Psoas muscle (tissue), 8 donors: ENCODE data around the gene LCLAT1. TPM values are rescaled to one million over a fixed set of nuclear protein-coding genes. Genes with fewer than 3 reads are reported as not detected.

Experiments
- ATAC-seq, 4 donors: fragments of 200-7000 bp; cut with Tn5 transposase; one replicate each; pipeline ENCODE4 v1.9.1; 2020; ENCODE audit warnings: moderate library complexity in 3 of 4, mild to moderate bottlenecking in 2 of 4
- DNase-seq, 2 donors: peaks; one replicate each; pipeline ENCODE4 v3.0.0-alpha.2; 2020
- H3K27ac ChIP-seq: fragments of 200-600 bp; one replicate; pipeline ENCODE4 v1.8.0; 2022
- H3K27me3 ChIP-seq, 3 donors: fragments of 200-600 bp in 1 of 3; one replicate each; pipeline versions ENCODE4 v1.6.1 to v1.8.0; 2013 to 2022; ENCODE audit warnings: low read length in 2 of 3, mild to moderate bottlenecking in 2 of 3, moderate library complexity in 1 of 3; ENCODE audit not compliant: insufficient read depth in 3 of 3
- H3K36me3 ChIP-seq, 2 donors: fragments of 200-600 bp in 1 of 2; one replicate each; pipeline versions ENCODE4 v1.6.1 to v1.8.0; 2013 to 2022; ENCODE audit warnings: low read depth in 1 of 2, mild to moderate bottlenecking in 1 of 2, moderate library complexity in 1 of 2; ENCODE audit not compliant: insufficient read depth in 1 of 2
- H3K4me1 ChIP-seq: fragments of 200-600 bp; one replicate; pipeline ENCODE4 v1.8.0; 2022
- H3K4me3 ChIP-seq: fragments of 200-600 bp; one replicate; pipeline ENCODE4 v1.8.0; 2022; ENCODE audit warnings: mild to moderate bottlenecking
- H3K9me3 ChIP-seq: fragments of 200-600 bp; one replicate; pipeline ENCODE4 v1.8.0; 2022
- WGBS, 3 donors: extraction: QIAGEN DNeasy Blood & Tissue Kit; methylation state at CpG; one replicate each; pipeline versions ENCODE4 v1.1.6 to v1.1.7; 2013; 5-methylcytosine and 5-hydroxymethylcytosine counted together
- intact Hi-C, 2 donors: fragments of 100-400 bp; cut with DNase I; formaldehyde crosslinking; loops; one replicate each; pipeline versions ENCODE4 v1.11.0 to v1.14.2; 2022
- polyA plus RNA-seq, 3 donors: library from polyadenylated mRNA; stranded (reverse); fragments of 200-250 nt; gene quantifications; one replicate each; pipeline ENCODE4 v1.2.3, GENCODE V29; 2013
- total RNA-seq, 4 donors: library from RNA; stranded (reverse); fragmentation: NEBNext Ultra II Directional in 2 of 4; extraction: Animal tissue kit (Norgen Biotek cat#: 25700) in 2 of 4; gene quantifications; one replicate each; pipeline versions ENCODE4 v1.2.1 to v1.2.4, GENCODE V29; 2021 to 2023
- TF ChIP-seq, protein P1 (sequence below): fragments of 200-600 bp; IDR thresholded peaks from one replicate; pipeline ENCODE4 v1.8.0; 2022; ENCODE audit warnings: antibody characterized with exemption
- donor health status: healthy with polysubstance abuse.
- donor health status: DM: no; HTN: no; CAD: no; lungs with moderate emphysema.
- donor health status: Bipolar disorder and iron deficiency.
- donor health status: healthy.
- donor health status: DM: yes; HTN: yes; CAD: no.
- donor health status: DM: no; HTN: no; CAD: no.
- donor health status: DM: no; HTN: no; CAD: no.
- donor health status: DM: yes; HTN: yes; CAD: no.

LCLAT1 gene
- total and polyA plus RNA-seq, 7 donors: 4.2 to 18.8 (median 6.0) TPM

- DNase-seq (no peak), ATAC-seq (no peak)
- Histone ChIP-seq H3K4me1 (peaks cover 18% of the 10 kb centered on the region), H3K4me3 (no peak overlapping the region), H3K9me3 (no peaks in the 10 kb centered on the region), H3K27ac (no peak overlapping the region), H3K36me3 (no peaks in the 10 kb centered on the region), H3K27me3 (no peaks in the 10 kb centered on the region)
- TF ChIP-seq, protein P1, sequence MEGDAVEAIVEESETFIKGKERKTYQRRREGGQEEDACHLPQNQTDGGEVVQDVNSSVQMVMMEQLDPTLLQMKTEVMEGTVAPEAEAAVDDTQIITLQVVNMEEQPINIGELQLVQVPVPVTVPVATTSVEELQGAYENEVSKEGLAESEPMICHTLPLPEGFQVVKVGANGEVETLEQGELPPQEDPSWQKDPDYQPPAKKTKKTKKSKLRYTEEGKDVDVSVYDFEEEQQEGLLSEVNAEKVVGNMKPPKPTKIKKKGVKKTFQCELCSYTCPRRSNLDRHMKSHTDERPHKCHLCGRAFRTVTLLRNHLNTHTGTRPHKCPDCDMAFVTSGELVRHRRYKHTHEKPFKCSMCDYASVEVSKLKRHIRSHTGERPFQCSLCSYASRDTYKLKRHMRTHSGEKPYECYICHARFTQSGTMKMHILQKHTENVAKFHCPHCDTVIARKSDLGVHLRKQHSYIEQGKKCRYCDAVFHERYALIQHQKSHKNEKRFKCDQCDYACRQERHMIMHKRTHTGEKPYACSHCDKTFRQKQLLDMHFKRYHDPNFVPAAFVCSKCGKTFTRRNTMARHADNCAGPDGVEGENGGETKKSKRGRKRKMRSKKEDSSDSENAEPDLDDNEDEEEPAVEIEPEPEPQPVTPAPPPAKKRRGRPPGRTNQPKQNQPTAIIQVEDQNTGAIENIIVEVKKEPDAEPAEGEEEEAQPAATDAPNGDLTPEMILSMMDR: no peak
- 92 to 93% (median 92%) methylated on average over 3 of the region's 3 CpGs for WGBS, 3 donors
- intact Hi-C loops: no loop called here
These were observed 237.9 kb downstream of the LCLAT1 start for GRCh38 chr2:30684996-30685395.

DNA sequence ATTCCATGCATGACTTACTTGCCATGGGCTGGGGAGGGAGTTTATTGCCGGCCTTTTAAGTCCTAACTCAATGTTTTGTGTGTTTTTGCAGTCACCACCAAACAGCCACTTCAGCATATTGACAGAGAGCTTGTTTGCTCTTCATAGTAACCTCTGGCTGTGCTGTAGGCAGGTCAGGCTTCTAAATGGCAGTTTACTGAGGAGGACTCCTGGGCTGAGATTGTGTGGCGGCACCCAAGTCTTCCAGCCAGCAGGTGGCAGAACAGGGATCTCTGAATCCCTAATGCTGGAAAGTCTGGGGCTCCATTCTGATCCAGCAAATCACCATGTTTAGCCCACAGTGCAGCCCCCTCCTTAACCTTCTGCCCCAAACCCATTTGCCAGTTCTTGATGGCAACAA, 239.0 kb downstream of the LCLAT1 start:
- intact Hi-C loops: no loop called here
- DNase-seq: no peak
- Histone ChIP-seq H3K4me1 (peaks cover 22% of the 10 kb centered on the region), H3K36me3 (no peaks in the 10 kb centered on the region), H3K27me3 (no peaks in the 10 kb centered on the region), H3K4me3 (no peak overlapping the region), H3K9me3 (no peaks in the 10 kb centered on the region), H3K27ac (no peak overlapping the region)
- TF ChIP-seq, protein P1: no peak
- ATAC-seq: no peak
- WGBS, 3 donors: 92 to 95% (median 94%) methylated on average over 2 of the region's 2 CpGs

- intact Hi-C loops: no loop called here
These were observed 239.6 kb downstream of the LCLAT1 start for GRCh38 chr2:30686669-30687068.

GRCh38 chr2:30688956-30689401, 241.9 kb downstream of the LCLAT1 start:
- Histone ChIP-seq H3K4me1 (peaks cover 26% of the 10 kb centered on the region), H3K4me3 (no peak overlapping the region), H3K36me3 (no peaks in the 10 kb centered on the region), H3K27me3 (no peaks in the 10 kb centered on the region), H3K27ac (peak overlapping the region; percentile 44), H3K9me3 (no peaks in the 10 kb centered on the region)
- ATAC-seq (peak; percentile 54 to 91 (median 86)), DNase-seq (peak in 1 of 2 donors; percentile 69)
- intact Hi-C loops: no loop called here
- TF ChIP-seq, protein P1: no peak
- 27 to 39% (median 28%) methylated on average over 4 of the region's 4 CpGs for WGBS, 3 donors

More at GRCh38 chr2:30686669-30687068, 239.6 kb downstream of the LCLAT1 start:
- Histone ChIP-seq H3K27ac (no peak overlapping the region), H3K27me3 (no peaks in the 10 kb centered on the region), H3K36me3 (no peaks in the 10 kb centered on the region), H3K4me3 (no peak overlapping the region), H3K4me1 (peaks cover 22% of the 10 kb centered on the region), H3K9me3 (no peaks in the 10 kb centered on the region)
- TF ChIP-seq, protein P1: no peak
- 27 to 54% (median 27%) methylated on average over 4 of the region's 4 CpGs for WGBS, 3 donors
- ATAC-seq: no peak
- DNase-seq: no peak
